Measurements from ENCODE around the gene SLIT3. TPM values are rescaled to one million over a fixed set of nuclear protein-coding genes. Genes with fewer than 3 reads are reported as not detected.
"Not testable (repeated sequence)": the region's sequence is repeated elsewhere in the genome, so short reads cannot be mapped to it uniquely, and the experiment has no call there.

Gene SLIT3
- total RNA-seq, 1 experiment from 2014 or later = 0.10 TPM

GRCh38 chr5:168743617-168744016 is 557.3 kb downstream of the SLIT3 start (continued):
- TF ChIP-seq EZH2 (IDR thresholded peaks at IDR 0.05) (no peak), EGR1 (IDR thresholded peaks at IDR 0.05; ENCODE audit: low read depth) (no peak), ATF3 (IDR thresholded peaks at IDR 0.05) (no peak), ELF1 (IDR thresholded peaks at IDR 0.05; ENCODE audit: borderline replicate concordance, low read depth) (no peak), JUND (IDR thresholded peaks at IDR 0.05) (no peak)

GRCh38 chr5:168742311-168742710 is 558.6 kb downstream of the SLIT3 start:
- CTCF ChIA-PET; BruUV-seq (replicated peaks); H3K36me3 ChIP-seq (ENCODE audit: control insufficient read depth in 1 of 2, insufficient read depth in 2 of 2, low read length in 2 of 2); H3K9me2 ChIP-seq (ENCODE audit: insufficient read depth); DNase-seq (ENCODE audit: low read depth, low spot score); H4K20me1 ChIP-seq (ENCODE audit: insufficient read depth); H3K4me2 ChIP-seq (ENCODE audit: low read length); H2AFZ ChIP-seq (ENCODE audit: low read depth, low read length, poor library complexity, severe bottlenecking); RAD21 ChIA-PET (ENCODE audit: low non-redundant PET in 1 of 2, low total read pairs in 2 of 2, uncharacterized antibody in 2 of 2, unreplicated experiment in 2 of 2); H3K27ac ChIP-seq (ENCODE audit: low read depth, low read length); H3K9ac ChIP-seq (ENCODE audit: low read length); intact Hi-C loops (cut with micrococcal nuclease); ATAC-seq; H3K79me2 ChIP-seq (ENCODE audit: insufficient read depth, low read length); POLR2A ChIA-PET; H3K9me3 ChIP-seq (ENCODE audit: control insufficient read depth in 1 of 2, insufficient read depth in 1 of 2, low read depth in 1 of 2, low read length in 2 of 2); H3K4me3 ChIP-seq (replicated peaks in 1 of 2; ENCODE audit: low read depth in 1 of 2, low read length in 2 of 2); H3K4me1 ChIP-seq (ENCODE audit: control insufficient read depth in 1 of 2, insufficient read depth in 2 of 2, low read length in 2 of 2): not testable (repeated sequence)
- peaks cover 18% of the 10 kb centered on the region; the same call in 1 of the 2 replicates for H3K27me3 ChIP-seq (ENCODE audit: insufficient read depth, low read length)

- Histone ChIP-seq H3K36me3 (ENCODE audit: control insufficient read depth in 1 of 2, insufficient read depth in 2 of 2, low read length in 2 of 2) (no peaks in the 10 kb centered on the region), H3K4me3 (replicated peaks in 1 of 2; ENCODE audit: low read depth in 1 of 2, low read length in 2 of 2) (no peak overlapping the region), H3K9me3 (ENCODE audit: control insufficient read depth in 1 of 2, insufficient read depth in 1 of 2, low read depth in 1 of 2, low read length in 2 of 2) (no peaks in the 10 kb centered on the region), H2AFZ (ENCODE audit: low read depth, low read length, poor library complexity, severe bottlenecking) (no peak overlapping the region), H3K4me2 (ENCODE audit: low read length) (no peak overlapping the region), H3K27ac (ENCODE audit: low read depth, low read length) (no peak overlapping the region), H4K20me1 (ENCODE audit: insufficient read depth) (no peaks in the 10 kb centered on the region), H3K9me2 (ENCODE audit: insufficient read depth) (no peaks in the 10 kb centered on the region), H3K79me2 (ENCODE audit: insufficient read depth, low read length) (no peaks in the 10 kb centered on the region), H3K9ac (ENCODE audit: low read length) (no peak overlapping the region), H3K4me1 (ENCODE audit: control insufficient read depth in 1 of 2, insufficient read depth in 2 of 2, low read length in 2 of 2) (no peaks in the 10 kb centered on the region), H3K27me3 (ENCODE audit: insufficient read depth, low read length) (peaks cover 27% of the 10 kb centered on the region; the same call in 1 of the 2 replicates)
- DNase-seq (ENCODE audit: low read depth, low spot score) (no peak), ATAC-seq (no peak)
- TF ChIP-seq JUND (IDR thresholded peaks at IDR 0.05) = no peak
- TF ChIP-seq CTCF (IDR thresholded peaks at IDR 0.05 in 2 of 3, conservative IDR thresholded peaks at IDR 0.05 in 1 of 3; ENCODE audit: borderline replicate concordance in 1 of 3, insufficient read depth in 1 of 3, low read depth in 2 of 3, low read length in 2 of 3) = no peak
- no peak for TF ChIP-seq EGR1 (IDR thresholded peaks at IDR 0.05; ENCODE audit: low read depth)
- TF ChIP-seq FOSL1 (IDR thresholded peaks at IDR 0.05; ENCODE audit: low read depth) = no peak
- no peak for TF ChIP-seq POLR2A (IDR thresholded peaks at IDR 0.05; ENCODE audit: borderline replicate concordance, extremely low read depth, insufficient read depth, insufficient read length)
- TF ChIP-seq SP1 (IDR thresholded peaks at IDR 0.05; ENCODE audit: low read depth) = no peak
- POLR2A ChIA-PET = no interaction called here
- BruUV-seq (replicated peaks) = no TSS peak
- RAD21 ChIA-PET (ENCODE audit: low non-redundant PET in 1 of 2, low total read pairs in 2 of 2, uncharacterized antibody in 2 of 2, unreplicated experiment in 2 of 2) = no interaction called here
- intact Hi-C loops (cut with micrococcal nuclease) = no loop called here
- CTCF ChIA-PET = interaction anchor here (2.5 kb wide), 1 partner anchor 7 kb away, joined by 12 read pairs; no protein-coding TSS in a partner anchor
Observed at GRCh38 chr5:168740811-168741213, 560.1 kb downstream of the SLIT3 start.

Data from HCT116 (cell line).